ENCODE measurements around the gene DAAM1. TPM values are rescaled to one million over a fixed set of nuclear protein-coding genes. Genes with fewer than 3 reads are reported as not detected.

Gene DAAM1
- total and polyA plus RNA-seq, 8 donors = 6.2 to 26.7 (median 16.0) TPM

DNA sequence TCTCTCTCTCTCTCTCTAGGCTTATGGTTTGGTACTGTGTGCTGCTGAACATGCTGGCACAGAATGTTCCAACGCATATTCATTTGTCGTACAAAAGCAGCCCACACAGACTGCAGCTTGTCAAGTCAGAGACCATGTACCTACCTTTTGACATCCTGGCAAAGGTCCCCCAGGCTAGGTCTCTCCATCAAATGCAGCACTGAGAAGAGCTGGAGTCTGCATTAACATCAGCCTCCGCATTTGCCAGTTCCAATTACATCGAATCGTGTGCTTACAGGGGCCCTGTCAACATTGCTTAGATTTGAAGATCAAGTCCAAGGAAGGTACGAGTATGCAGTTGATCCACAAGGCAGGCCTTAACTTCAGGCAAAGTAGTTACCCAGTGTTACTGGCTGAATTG, 228.8 kb downstream of the DAAM1 start:
- no peaks in the 10 kb centered on the region for H3K27me3 ChIP-seq
- FAIRE-seq (no peak), DNase-seq (no peak), ATAC-seq (no peak)
- intact Hi-C loops (cut with DNase I) = no loop called here
- H3K27ac ChIP-seq = no peak overlapping the region
- WGBS, 2 donors = 70 to 71% methylated on average over 6 of the region's 6 CpGs
- TF ChIP-seq, protein P1, sequence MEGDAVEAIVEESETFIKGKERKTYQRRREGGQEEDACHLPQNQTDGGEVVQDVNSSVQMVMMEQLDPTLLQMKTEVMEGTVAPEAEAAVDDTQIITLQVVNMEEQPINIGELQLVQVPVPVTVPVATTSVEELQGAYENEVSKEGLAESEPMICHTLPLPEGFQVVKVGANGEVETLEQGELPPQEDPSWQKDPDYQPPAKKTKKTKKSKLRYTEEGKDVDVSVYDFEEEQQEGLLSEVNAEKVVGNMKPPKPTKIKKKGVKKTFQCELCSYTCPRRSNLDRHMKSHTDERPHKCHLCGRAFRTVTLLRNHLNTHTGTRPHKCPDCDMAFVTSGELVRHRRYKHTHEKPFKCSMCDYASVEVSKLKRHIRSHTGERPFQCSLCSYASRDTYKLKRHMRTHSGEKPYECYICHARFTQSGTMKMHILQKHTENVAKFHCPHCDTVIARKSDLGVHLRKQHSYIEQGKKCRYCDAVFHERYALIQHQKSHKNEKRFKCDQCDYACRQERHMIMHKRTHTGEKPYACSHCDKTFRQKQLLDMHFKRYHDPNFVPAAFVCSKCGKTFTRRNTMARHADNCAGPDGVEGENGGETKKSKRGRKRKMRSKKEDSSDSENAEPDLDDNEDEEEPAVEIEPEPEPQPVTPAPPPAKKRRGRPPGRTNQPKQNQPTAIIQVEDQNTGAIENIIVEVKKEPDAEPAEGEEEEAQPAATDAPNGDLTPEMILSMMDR (IDR thresholded peaks at IDR 0.05) = no peak
- H3K9me3 ChIP-seq = no peaks in the 10 kb centered on the region
- no peaks in the 10 kb centered on the region for H3K36me3 ChIP-seq
- no peak overlapping the region for H3K4me3 ChIP-seq
- no peaks in the 10 kb centered on the region for H3K4me1 ChIP-seq

DNA sequence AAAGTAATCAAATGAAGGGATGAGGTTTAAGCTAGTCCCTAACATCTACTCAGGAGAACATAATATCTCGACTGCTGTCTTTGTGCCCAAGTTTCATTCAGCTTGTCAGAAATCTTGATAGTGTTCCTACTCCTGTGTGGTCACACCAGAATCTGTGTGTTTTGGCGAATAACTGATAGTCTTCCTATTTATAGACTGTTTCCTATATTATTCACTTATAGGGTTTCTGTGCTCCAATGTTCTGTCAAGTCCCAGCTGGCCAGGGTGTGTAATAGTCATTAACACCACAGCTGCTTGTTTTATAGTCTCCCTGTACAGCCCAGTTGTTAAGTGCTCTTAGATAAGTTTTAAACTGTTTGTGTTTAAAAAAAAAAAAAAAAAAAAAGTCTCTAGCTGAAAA, 230.8 kb downstream of the DAAM1 start:
- no peak overlapping the region for H3K4me3 ChIP-seq
- H3K4me1 ChIP-seq = no peaks in the 10 kb centered on the region
- TF ChIP-seq, protein P1 (IDR thresholded peaks at IDR 0.05) = no peak
- FAIRE-seq (no peak), DNase-seq (no peak), ATAC-seq (no peak)
- H3K27ac ChIP-seq = no peak overlapping the region
- H3K27me3 ChIP-seq = no peaks in the 10 kb centered on the region
- WGBS, 2 donors = 55 to 67% methylated on average over 2 of the region's 2 CpGs
- intact Hi-C loops (cut with DNase I) = no loop called here
- H3K36me3 ChIP-seq = no peaks in the 10 kb centered on the region
- H3K9me3 ChIP-seq = no peaks in the 10 kb centered on the region
